Measurements from ENCODE around the gene PRKCZ.
"Not testable (repeated sequence)": the region's sequence is repeated elsewhere in the genome, so short reads cannot be mapped to it uniquely, and the experiment has no call there.

PRKCZ gene

DNA sequence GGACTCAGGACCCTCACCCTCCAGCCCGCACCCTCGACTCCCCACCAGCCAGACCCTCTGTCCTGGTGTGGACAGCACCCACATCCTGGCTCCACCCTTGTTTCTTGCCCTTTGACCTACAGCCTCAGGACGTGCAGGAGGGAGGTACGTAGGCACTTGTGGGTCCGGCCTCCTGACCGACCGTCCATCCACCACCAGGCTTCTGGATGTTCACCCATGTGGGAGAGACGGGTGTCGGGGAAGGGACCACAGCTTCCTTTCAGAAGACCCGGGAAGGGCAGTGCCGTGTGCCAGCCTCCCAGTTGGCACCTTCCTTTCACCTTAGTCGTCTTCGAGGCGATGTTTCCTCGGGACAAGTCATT is 61.4 kb downstream of the PRKCZ start:
- in situ Hi-C loops (cut with HindIII; ENCODE audit: low sequenced_read_pairs) = loop anchor here (10.0 kb wide), 1 partner anchor 67 kb away; no protein-coding TSS in a partner anchor

DNA sequence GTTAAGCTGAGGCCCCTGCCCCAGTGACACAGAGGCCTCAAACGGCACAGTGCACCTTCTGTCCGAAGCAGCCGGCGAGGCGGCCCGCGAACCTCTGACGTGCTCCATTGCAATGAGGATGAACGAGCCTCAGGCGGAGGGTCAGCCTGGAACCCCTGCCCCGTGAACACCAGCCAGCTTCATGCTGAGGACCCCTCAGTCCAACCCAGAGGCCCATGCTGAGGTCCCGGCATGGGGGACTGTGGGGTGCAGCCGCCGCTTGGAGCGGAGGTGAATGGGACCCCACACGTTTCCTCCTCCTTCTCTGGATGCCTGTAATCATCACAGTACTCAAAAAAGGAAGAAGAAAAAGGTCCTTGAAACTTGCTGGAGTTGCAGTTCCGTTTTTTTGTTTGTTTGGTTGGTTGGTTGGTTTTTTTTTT is 62.1 kb downstream of the PRKCZ start:
- in situ Hi-C loops (cut with HindIII; ENCODE audit: low sequenced_read_pairs) = loop anchor here (10.0 kb wide), 1 partner anchor 67 kb away; no protein-coding TSS in a partner anchor

DNA sequence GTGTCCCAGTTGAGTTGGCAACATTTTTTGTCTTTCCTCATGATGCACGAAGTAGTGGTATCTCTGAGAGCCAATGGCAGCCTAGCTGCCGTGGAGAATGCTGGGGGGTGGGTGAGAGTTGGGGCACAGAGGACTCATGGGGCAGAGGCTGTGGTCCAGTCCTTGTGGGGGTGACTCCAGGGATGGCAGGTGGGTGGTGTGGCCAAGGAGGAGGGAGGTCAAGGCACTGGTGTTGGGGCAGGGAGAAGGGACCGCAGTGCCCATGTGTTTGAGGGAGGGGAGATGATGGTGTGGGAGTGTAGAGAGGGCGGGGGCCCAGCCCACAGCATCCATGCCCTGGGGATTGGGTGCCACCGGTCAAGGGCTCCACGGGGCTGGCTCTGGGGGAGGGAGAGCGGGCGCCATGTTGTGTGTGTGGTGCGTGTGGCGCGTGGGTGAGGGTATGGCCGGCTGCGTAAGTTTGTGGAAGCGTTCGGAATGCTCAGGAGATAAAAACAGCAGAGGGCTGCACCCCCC is 63.5 kb downstream of the PRKCZ start:
- in situ Hi-C loops (cut with HindIII; ENCODE audit: low sequenced_read_pairs) = loop anchor here (10.0 kb wide), 1 partner anchor 69 kb away; no protein-coding TSS in a partner anchor

DNA sequence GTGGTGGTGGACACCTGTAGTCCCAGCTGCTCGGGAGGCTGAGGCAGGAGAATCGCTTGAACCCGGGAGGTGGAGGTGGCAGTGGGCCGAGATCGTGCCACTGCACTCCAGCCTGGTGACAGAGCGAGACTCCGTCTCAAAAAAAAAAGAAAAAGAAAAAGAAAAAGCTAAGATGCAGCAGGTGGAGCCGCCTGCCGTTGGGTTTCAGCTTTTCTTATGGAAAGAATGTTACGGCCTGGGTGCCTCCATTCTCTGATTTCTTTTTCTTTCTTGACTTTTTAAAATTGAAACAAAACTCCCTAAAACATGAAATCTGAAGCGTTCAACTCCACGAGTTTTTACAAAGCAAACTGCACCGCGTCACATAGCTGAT is 64.4 kb downstream of the PRKCZ start:
- in situ Hi-C loops (cut with HindIII; ENCODE audit: low sequenced_read_pairs) = loop anchor here (10.0 kb wide), 1 partner anchor 70 kb away; no protein-coding TSS in a partner anchor

DNA sequence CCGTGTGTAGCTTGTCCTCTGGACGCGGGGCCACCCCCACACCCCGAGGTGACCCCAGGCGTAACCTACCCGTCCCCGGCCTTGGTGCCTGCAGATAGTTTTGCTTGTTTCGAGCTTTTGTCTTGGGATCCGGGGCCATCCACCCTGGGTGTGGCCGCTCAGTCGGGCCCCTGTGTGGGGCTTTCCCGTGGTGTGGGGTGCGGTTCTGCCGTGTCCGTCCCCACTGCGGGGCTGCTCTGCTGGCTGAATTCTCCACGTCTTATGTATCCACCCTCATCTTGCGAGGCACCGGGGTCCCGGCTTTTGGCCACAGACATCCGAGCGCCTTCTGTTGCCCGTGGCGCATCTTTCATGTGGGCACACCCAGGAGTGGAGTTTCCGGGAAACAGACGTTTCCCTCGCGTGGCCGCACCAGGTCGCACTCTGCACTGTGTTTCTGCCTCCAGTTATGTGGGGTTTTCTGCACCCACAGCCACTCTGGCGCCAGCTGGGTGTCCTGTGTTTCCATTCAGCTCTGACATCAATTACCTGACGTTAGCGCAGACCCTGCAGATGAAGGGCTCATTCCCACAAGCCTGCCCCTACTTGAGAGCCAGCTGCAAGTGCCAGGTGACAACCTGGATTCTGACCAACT is 64.9 kb downstream of the PRKCZ start:
- in situ Hi-C loops (cut with HindIII; ENCODE audit: low sequenced_read_pairs) = loop anchor here (10.0 kb wide), 1 partner anchor 70 kb away; no protein-coding TSS in a partner anchor

DNA sequence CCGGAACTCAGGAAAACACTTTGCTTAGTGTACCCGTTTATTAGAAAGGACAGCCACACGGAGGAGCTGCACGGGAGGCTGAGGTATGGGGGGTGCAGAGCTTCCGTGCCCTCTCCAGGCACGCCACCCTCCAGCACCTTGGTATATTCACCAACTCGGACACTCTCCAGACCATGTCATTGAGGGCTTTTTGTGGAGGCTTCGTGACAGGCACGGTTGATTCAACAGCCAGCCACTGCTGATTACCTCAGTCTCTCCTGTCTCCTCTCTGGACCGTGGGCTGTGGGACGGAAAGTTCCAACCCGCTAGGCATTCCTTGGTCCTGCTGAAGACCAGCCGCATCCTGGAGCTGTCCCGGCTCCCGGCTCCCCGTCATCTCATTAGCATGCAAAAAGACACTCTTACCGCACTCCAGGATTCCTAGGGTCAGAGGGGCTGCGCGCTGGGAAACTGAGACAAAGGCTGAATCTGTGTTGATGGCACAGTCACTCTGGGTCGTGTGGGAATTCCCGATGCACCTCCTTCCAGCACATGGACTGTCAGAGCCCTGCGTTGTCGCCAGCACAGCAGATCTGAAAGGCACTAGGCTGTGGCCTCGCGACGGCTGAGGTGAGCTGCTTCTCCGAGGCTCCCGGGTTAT is 65.6 kb downstream of the PRKCZ start:
- in situ Hi-C loops (cut with HindIII; ENCODE audit: low sequenced_read_pairs) = loop anchor here (10.0 kb wide), 1 partner anchor 71 kb away; no protein-coding TSS in a partner anchor

DNA sequence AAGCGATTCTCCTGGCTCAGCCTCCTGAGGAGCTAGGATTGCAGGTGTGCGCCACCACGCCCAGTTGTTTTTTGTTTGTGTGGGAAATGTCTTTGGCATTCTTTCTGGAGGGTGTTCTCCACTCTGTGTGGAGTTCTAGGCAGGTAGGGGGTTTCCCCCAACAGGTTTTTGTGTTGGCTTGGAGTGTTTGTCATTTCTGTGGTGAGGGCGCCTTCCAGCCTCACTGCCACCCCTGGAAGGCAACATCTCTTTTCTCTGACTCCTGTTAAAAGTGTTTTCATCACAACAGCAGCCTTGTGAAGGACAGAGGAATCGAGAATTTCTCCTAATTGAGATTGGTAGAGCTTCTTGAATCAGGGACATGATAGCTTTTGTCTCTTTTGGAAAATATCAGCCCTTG is 69.7 kb downstream of the PRKCZ start:
- in situ Hi-C loops (cut with HindIII; ENCODE audit: low sequenced_read_pairs) = loop anchor here (10.0 kb wide), 1 partner anchor 75 kb away; no protein-coding TSS in a partner anchor

DNA sequence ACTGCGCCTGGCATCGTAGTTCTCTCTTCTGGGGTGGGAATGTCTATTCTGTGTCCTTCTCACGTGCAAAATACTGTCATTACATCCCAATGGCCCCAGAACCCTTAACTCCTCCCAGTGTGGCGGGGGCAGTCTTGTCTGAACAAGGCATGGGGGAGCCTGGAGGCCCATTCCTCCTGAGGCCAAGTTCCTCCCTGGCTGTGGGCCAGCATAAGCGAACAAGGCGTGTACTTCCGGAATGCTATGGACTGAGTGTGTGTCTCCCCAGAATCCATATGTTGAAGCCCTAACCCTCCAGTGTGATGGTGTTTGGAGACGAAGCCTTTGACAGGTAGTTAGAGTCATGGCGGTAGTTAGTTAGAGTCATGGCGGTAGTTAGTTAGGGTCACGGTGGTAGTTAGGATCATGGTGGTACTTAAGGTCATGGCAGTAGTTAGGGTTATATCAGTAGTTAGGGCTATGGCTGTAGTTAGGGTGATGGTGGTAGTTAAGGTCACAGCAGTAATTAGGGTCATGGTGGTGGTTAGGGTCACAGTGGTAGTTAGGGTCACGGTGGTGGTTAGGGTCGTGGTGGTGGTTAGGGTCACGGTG is 71.0 kb downstream of the PRKCZ start:
- in situ Hi-C loops (cut with HindIII; ENCODE audit: low sequenced_read_pairs) = no loop called here

DNA sequence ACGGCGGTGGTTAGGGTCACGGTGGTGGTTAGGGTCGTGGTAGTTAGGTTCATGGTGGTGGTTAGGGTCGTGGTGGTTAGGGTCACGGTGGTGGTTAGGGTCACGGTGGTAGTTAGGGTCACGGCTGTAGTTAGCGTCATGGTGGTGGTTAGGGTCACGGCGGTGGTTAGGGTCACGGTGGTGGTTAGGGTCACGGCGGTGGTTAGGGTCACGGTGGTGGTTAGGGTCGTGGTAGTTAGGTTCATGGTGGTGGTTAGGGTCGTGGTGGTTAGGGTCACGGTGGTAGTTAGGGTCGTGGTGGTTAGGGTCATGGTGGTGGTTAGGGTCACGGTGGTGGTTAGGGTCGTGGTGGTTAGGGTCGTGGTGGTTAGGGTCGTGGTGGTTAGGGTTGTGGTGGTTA is 71.6 kb downstream of the PRKCZ start:
- in situ Hi-C loops (cut with HindIII; ENCODE audit: low sequenced_read_pairs) = not testable (repeated sequence)

DNA sequence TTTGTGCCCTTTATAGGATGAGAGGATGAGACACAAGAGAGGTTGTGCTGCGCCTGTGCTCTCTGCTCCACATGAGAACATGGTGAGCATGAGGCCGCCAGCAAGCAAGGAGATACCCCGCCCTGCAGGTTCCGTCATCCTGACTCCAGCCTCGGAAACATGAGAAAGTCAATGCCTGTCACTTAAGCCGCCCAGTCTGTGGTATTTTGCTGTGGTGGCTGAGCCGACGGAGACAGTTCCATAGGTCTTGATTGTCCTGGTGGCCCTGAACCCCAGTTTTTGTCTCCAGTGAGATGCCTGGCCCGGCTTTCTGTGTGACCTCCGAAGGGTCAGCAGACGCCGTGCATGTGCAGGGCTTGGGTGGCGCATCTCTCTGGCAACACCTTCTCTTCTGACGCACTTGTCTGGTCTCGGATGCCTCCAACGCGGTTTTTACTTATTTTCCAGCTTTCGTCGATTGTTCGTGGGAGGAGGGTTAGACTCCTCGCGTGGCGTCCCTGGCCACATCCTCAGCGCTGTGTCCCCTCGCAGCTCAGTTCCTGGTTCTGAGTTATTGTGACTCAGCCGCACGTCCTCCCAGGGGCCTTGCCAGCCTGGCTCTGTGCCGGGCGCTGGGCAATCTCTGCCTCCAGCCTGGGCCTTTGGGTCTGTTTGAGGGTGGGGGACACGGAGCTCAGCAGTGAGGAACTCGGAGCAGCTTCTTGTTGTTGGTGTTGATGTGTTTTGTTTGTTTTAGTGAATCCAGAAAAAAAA is 74.4 kb downstream of the PRKCZ start:
- in situ Hi-C loops (cut with HindIII; ENCODE audit: low sequenced_read_pairs) = no loop called here

DNA sequence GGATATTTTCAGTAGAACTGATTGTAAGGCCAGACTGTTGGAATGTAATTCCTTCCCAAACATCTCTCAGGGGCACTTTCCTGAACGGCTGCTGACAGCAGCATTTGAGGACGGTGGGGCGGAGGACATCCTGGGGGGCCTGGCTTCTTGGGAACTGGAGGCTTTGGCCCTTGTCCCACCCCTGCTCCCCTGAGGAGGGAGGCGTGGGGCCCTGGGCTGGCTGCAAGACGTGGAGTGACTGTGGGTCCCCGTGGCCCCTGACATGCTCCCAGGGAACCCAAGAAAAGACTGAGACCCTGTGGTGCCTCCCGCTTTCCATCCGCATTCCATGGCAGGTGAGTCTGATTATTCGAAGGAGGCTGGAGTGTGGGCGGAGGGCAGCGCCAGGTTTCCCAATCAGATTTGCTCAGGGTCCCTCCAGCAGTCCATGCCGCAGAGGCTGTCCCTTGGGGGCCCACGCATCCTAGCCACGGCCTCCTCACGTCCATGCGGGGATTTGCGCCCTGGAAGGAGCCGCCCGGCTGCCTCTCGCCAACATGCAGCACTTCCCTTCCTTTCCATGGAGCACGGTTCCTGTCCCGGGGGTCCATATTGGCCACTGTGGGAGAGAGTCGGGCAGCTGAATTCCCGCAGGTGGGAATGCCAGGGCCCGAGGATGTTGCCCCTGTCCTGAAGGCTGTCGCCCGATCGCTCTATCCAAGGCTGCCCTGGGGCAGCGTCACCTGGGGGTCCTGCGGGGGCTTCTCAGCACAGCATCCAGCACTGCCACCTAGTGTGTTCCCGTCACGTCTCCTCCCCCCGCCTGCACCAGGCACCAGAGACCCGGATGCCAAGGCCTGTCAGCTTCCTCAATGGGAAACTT is 75.4 kb downstream of the PRKCZ start:
- in situ Hi-C loops (cut with HindIII; ENCODE audit: low sequenced_read_pairs) = no loop called here

DNA sequence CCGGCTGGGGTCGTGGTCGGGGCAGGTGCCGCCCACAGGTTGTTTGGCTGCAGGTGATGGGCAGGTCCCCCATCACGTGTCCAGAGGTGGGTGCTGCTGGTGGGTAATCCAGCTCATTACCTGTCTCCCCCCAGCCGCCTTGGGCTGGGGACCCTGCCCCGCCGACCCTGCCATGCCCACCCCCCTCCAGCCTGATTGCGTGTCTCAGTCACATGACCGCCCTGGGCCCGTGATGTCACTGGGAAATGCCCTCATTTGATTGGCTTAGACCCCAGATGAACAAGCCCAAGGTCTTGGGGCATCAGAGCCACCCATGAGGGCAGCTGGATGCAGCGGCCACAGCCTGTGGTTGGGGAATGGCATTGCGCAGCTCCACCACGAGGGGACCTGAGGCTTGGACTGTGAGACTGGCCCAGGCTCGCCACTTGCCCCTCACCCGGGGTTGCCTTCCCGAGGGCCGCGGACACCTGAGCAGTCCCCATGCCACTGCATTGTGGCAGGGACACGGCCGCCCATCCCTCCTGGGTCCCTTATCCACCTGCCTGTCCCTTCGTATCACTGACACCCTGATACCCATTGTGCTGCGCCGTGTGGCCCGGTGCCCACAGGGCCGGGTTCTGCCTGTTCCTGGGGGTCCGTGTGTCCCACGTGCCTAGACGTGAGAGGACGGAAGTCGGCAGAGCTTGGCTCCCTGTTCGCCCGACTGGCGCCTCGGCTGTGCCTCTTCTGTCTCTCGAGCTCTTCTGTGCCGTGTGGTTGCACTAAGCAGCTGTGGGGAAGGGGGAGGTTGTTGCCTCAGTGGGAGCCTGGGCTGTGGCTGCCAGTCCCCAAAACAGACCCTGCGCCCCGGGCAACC is 76.3 kb downstream of the PRKCZ start:
- in situ Hi-C loops (cut with HindIII; ENCODE audit: low sequenced_read_pairs) = no loop called here

DNA sequence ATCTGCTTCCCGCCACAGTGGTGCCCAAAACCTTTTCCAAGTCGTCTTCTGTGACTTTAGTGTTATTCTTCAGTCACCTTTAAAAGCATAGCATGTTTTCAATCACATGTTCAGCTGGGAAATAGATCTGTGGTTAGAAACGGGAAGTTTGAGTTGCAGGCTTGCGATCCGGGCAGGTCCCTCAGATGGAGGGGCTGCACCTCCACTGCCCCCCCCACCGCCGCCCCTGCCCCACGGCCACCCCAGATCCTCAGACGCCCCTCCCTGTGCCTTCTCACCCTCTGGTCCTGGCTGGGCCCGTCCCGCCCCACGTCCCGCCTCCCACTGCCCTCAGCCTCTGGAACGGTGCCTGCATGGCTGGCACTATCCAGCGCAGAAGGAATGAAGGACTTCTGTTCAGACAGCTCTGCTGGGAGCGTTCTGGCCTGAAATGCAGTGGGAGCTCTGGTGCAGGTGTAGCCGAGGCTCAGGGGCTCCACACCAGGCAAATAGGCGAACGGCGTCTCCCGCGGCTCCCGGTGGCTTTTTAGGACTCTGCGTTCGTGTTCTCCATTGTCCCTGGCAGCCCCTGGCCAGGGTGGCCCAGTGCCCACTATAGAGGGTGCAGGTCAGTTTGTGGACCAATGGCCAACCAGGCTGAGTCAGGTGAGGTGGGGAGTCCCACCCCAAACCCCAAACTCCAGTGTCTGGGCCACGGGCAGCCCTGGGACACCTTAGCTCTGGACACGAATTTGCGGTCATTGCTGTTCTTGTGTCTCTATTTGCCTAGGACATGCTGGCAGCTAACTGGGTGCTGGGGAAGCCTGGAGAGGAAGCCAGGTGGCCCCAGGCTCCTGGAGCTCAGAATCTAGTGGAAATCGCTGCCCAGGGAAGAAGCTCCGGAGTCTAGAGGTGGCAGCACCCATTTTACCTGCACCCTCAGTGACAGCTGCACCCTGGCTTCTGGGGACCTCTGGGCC is 77.3 kb downstream of the PRKCZ start:
- in situ Hi-C loops (cut with HindIII; ENCODE audit: low sequenced_read_pairs) = no loop called here

DNA sequence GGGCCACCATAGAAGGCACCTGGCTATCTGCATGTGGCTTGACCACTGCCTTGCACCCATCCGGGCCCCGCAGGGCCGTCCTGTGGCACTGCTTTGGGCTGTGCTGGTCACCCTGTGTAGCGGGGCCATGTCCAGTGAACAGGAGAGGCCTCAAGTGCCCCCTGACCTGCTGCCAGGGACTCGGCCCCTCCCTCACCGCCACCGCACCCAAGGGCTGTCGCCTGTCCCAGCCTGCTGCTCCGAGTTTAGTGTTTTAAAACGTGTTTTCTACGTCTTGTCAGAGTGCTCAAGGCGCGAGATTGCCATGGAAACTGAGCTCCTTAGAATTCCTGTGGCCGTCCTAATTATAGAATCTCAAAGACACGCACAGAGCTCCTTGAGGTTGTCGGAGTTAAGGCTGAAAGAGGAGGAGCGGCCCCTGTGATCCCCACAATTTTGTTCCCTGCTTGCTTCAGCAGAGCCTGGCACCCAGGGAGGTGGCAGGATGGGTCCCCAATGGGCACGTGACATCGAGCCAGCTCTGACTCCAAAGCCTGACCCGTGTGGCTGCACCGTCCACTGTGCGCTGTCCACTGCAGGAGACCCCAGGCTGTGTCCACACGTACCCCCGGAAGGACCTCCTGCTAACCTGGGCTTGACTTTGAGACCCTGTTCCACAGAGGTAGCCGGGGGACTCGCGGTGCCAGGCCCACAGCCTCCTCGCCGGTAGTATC is 78.1 kb downstream of the PRKCZ start:
- in situ Hi-C loops (cut with HindIII; ENCODE audit: low sequenced_read_pairs) = no loop called here

DNA sequence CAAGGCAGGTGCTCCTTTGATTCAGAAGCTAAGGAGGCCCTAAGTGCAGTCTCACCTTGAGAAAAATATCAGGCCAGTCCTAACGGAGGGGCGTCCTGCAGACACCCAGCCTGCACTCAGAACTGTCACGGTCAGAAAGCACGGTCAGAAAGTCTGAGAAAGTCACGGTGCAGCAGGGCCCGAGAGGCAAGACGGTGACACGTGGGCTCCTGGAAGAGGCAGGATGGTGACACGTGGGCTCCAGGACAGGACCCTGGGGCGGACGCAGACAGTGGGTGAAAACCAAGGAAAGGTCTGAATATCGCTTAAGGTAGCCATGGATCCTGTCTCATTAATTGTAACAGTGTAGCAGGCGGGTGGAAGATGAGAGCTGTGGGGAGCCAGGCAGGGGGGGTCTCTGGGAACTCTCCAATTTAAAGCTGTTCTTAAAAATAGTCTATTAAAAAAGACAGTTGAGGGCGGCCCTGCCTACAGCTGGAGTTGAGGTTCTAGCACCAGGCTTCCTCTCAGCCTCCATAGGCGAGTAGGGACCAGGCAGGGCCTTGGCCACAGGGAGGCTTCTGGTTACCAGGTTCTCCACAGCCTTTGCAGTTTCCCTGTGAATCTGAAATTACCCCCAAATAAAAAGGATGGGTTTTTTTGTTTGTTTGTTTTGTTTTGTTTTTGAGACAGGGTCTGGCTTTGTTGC is 79.2 kb downstream of the PRKCZ start:
- in situ Hi-C loops (cut with HindIII; ENCODE audit: low sequenced_read_pairs) = no loop called here

DNA sequence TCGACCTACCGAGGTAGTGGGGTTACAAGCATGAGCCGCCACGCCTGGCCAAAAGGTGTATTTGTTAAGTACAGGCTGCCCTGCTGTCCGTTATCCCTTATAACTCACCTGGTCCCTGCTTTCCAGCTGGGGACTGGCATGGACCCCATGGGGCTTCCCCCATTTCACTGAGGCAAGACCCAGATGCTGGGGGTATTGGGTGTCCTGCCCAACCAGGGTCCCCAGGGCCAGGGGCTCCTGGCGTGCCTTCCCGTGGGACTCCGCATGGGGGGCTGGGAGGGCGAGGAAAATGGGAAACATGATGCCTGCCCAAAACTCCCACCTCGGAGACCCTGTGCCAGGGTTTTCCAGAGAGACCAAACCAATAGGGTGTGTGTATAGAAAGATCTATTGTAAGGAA is 79.9 kb downstream of the PRKCZ start:
- in situ Hi-C loops (cut with HindIII; ENCODE audit: low sequenced_read_pairs) = no loop called here

DNA sequence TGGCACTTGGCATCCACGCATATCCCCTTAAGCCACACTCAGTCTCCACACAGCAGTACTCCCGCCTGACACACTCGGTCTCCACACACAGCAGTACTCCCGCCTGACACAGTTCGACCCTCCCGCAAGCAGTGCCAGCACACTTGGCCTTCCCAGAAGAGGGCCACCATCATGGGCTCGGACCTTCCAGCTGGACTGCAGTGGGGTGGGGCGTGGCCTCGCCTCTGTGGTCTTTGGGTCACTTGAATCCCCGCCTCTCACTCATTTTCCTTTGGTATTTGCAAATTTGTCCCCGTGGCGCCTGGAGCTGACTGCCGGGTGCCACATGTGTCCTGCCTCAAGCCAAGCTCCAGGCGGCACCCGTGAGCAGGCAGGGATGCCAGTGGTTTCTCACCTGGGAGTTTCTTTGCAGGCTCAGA is 80.7 kb downstream of the PRKCZ start:
- in situ Hi-C loops (cut with HindIII; ENCODE audit: low sequenced_read_pairs) = no loop called here

Data from DLD1 (cell line).